ENCODE measurements around the gene BACE2. TPM values are rescaled to one million over a fixed set of nuclear protein-coding genes. Genes with fewer than 3 reads are reported as not detected.

Gene BACE2
- total and polyA plus RNA-seq, 2 donors (not counting 1 experiment from before 2014, with no cell fraction given), result 19.5 to 31.5 TPM

DNA sequence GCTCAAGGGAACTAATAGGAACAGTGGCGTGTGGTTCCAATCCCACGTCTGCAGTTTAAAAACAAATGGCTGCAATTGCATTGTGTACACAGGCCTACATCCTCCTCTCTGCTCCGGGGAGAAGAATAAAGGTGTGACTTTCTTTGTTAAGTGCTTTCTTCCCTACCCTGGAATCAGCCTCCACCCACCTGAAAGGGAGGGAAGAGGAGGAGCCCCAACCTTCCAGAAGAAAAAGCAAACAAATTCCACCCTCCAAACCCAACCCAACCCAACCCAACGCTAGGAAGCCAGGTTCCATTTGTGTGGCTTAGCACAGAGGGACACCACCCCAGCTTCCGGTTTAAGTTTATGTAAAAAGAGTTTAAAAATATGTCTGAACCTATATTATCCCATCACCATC, 11.8 kb upstream of the BACE2 start:
- Histone ChIP-seq H3K27me3 (ENCODE audit: control insufficient read depth, insufficient read depth, low read length) (no peaks in the 10 kb centered on the region), H3K9me3 (ENCODE audit: control insufficient read depth, insufficient read depth, low read depth, low read length) (no peaks in the 10 kb centered on the region), H3K4me1 (ENCODE audit: control insufficient read depth, extremely low read depth, insufficient read depth, low read length) (no peaks in the 10 kb centered on the region), H3K79me2 (ENCODE audit: control insufficient read depth, insufficient read depth, low read length) (no peaks in the 10 kb centered on the region), H3K9ac (ENCODE audit: insufficient read depth, low read length) (no peak overlapping the region), H3K27ac (ENCODE audit: insufficient read depth, low read length) (no peak overlapping the region), H3K36me3 (ENCODE audit: control insufficient read depth, insufficient read depth, low read length) (no peaks in the 10 kb centered on the region), H2AFZ (ENCODE audit: low read length) (no peak overlapping the region), H3K4me3 (replicated peaks in 1 of 4; ENCODE audit: control extremely low read depth in 1 of 4, insufficient read depth in 1 of 4, low read depth in 3 of 4, low read length in 4 of 4) (no peak overlapping the region), H3K4me2 (ENCODE audit: extremely low read depth, insufficient read depth, low read length) (no peak overlapping the region), H4K20me1 (ENCODE audit: control insufficient read depth, extremely low read depth, insufficient read depth, low read length) (no peaks in the 10 kb centered on the region)
- no peak for TF ChIP-seq EZH2 (IDR thresholded peaks at IDR 0.05; ENCODE audit: low read length, missing control alignments)
- TF ChIP-seq, protein P1, sequence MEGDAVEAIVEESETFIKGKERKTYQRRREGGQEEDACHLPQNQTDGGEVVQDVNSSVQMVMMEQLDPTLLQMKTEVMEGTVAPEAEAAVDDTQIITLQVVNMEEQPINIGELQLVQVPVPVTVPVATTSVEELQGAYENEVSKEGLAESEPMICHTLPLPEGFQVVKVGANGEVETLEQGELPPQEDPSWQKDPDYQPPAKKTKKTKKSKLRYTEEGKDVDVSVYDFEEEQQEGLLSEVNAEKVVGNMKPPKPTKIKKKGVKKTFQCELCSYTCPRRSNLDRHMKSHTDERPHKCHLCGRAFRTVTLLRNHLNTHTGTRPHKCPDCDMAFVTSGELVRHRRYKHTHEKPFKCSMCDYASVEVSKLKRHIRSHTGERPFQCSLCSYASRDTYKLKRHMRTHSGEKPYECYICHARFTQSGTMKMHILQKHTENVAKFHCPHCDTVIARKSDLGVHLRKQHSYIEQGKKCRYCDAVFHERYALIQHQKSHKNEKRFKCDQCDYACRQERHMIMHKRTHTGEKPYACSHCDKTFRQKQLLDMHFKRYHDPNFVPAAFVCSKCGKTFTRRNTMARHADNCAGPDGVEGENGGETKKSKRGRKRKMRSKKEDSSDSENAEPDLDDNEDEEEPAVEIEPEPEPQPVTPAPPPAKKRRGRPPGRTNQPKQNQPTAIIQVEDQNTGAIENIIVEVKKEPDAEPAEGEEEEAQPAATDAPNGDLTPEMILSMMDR (conservative IDR thresholded peaks at IDR 0.05 in 1 of 2, IDR thresholded peaks at IDR 0.05 in 1 of 2; ENCODE audit: low read depth in 1 of 2, low read length in 2 of 2), result no peak
- no peak for DNase-seq (ENCODE audit: low read depth in 2 of 2)

DNA sequence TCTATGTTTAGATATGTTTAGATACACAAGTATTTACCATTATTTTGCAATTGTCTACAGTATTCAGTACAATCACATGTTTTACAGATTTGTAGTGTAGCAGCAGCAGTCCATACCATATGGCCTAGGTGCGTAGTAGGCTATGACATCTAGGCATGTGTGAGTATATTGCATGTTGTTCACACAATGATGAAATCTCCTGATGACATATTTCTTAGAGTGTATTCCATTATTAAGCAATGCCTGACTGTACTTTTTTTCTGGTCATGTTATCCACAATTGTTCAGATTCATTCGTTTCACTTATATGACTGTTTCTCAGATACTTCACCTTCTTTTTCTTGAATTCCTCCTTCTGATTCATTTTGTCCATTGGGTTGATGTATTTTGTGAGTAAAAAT, 9.9 kb upstream of the BACE2 start:
- no peaks in the 10 kb centered on the region for H3K27me3 ChIP-seq (ENCODE audit: control insufficient read depth, insufficient read depth, low read length)
- TF ChIP-seq, protein P1 (conservative IDR thresholded peaks at IDR 0.05 in 1 of 2, IDR thresholded peaks at IDR 0.05 in 1 of 2; ENCODE audit: low read depth in 1 of 2, low read length in 2 of 2), result no peak
- no peak for TF ChIP-seq EZH2 (IDR thresholded peaks at IDR 0.05; ENCODE audit: low read length, missing control alignments)
- H3K4me2 ChIP-seq (ENCODE audit: extremely low read depth, insufficient read depth, low read length), result no peak overlapping the region
- no peak overlapping the region for H3K4me3 ChIP-seq (replicated peaks in 1 of 4; ENCODE audit: control extremely low read depth in 1 of 4, insufficient read depth in 1 of 4, low read depth in 3 of 4, low read length in 4 of 4)
- no peaks in the 10 kb centered on the region for H3K4me1 ChIP-seq (ENCODE audit: control insufficient read depth, extremely low read depth, insufficient read depth, low read length)
- no peak overlapping the region for H2AFZ ChIP-seq (ENCODE audit: low read length)
- no peaks in the 10 kb centered on the region for H3K36me3 ChIP-seq (ENCODE audit: control insufficient read depth, insufficient read depth, low read length)
- H4K20me1 ChIP-seq (ENCODE audit: control insufficient read depth, extremely low read depth, insufficient read depth, low read length), result no peaks in the 10 kb centered on the region
- no peaks in the 10 kb centered on the region for H3K9me3 ChIP-seq (ENCODE audit: control insufficient read depth, insufficient read depth, low read depth, low read length)
- no peak overlapping the region for H3K9ac ChIP-seq (ENCODE audit: insufficient read depth, low read length)
- H3K27ac ChIP-seq (ENCODE audit: insufficient read depth, low read length), result no peak overlapping the region
- DNase-seq (ENCODE audit: low read depth in 2 of 2), result no peak
- H3K79me2 ChIP-seq (ENCODE audit: control insufficient read depth, insufficient read depth, low read length), result no peaks in the 10 kb centered on the region

DNA sequence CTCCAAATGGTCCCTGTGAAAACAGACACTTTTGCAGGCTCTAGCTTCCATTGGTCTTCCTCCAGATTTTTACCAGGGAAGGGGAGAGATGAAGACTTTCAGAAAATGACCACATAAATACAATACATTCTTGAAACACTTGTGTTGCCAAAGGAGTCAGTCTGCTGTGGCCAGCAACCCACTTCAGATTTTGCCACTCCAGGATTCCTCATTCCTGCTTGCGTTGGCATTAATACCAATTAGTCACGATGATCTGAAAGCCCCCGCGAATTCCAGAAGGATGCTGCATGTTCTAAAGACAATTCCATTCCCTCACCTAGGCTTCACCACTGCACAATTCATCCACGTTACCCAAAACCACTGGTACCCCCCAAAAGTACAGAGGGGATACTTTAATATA, 7.9 kb upstream of the BACE2 start:
- Histone ChIP-seq H4K20me1 (ENCODE audit: control insufficient read depth, extremely low read depth, insufficient read depth, low read length) (no peaks in the 10 kb centered on the region), H3K4me1 (ENCODE audit: control insufficient read depth, extremely low read depth, insufficient read depth, low read length) (no peaks in the 10 kb centered on the region), H3K4me2 (ENCODE audit: extremely low read depth, insufficient read depth, low read length) (no peak overlapping the region), H3K36me3 (ENCODE audit: control insufficient read depth, insufficient read depth, low read length) (no peaks in the 10 kb centered on the region), H3K4me3 (replicated peaks in 1 of 4; ENCODE audit: control extremely low read depth in 1 of 4, insufficient read depth in 1 of 4, low read depth in 3 of 4, low read length in 4 of 4) (no peak overlapping the region), H3K79me2 (ENCODE audit: control insufficient read depth, insufficient read depth, low read length) (no peaks in the 10 kb centered on the region), H3K27ac (ENCODE audit: insufficient read depth, low read length) (no peak overlapping the region), H2AFZ (ENCODE audit: low read length) (no peak overlapping the region), H3K27me3 (ENCODE audit: control insufficient read depth, insufficient read depth, low read length) (no peaks in the 10 kb centered on the region), H3K9me3 (ENCODE audit: control insufficient read depth, insufficient read depth, low read depth, low read length) (no peaks in the 10 kb centered on the region), H3K9ac (ENCODE audit: insufficient read depth, low read length) (no peak overlapping the region)
- peak in 1 of 2 donors; percentile 84 for DNase-seq (ENCODE audit: low read depth in 2 of 2)
- no peak for TF ChIP-seq EZH2 (IDR thresholded peaks at IDR 0.05; ENCODE audit: low read length, missing control alignments)
- TF ChIP-seq, protein P1 (conservative IDR thresholded peaks at IDR 0.05 in 1 of 2, IDR thresholded peaks at IDR 0.05 in 1 of 2; ENCODE audit: low read depth in 1 of 2, low read length in 2 of 2), result no peak

Measured in fibroblast of lung (primary cell).